Peyer's patch (tissue), 4 donors: ENCODE results near the gene ARMH3. TPM values are rescaled to one million over a fixed set of nuclear protein-coding genes. Genes with fewer than 3 reads are reported as not detected.
A peak's percentile ranks its signal among the peaks of the same experiment; 100 is the strongest.

ENCODE experiments used
- DNase-seq, 3 donors: peaks; one replicate each; pipeline ENCODE4 v3.0.0-alpha.2; 2017 to 2019
- H3K27ac ChIP-seq, 4 donors: fragments of 200-600 bp; sonication (generic); one replicate each; pipeline ENCODE4 v1.5.1; 2016 to 2019
- H3K27me3 ChIP-seq, 2 donors: fragments of 200-600 bp; sonication (generic); one replicate each; pipeline ENCODE4 v1.5.1; 2019
- H3K36me3 ChIP-seq, 3 donors: fragments of 200-600 bp; sonication (generic); one replicate each; pipeline ENCODE4 v1.5.1; 2016 to 2019
- H3K4me1 ChIP-seq, 4 donors: fragments of 200-600 bp; sonication (generic); one replicate each; pipeline ENCODE4 v1.5.1; 2016 to 2019
- H3K4me3 ChIP-seq, 4 donors: fragments of 200-600 bp; sonication (generic); 1 replicate in 3 of 4; 2 replicates in 1 of 4; pipeline ENCODE4 v1.5.1; 2016 to 2019; ENCODE audit warnings: mild to moderate bottlenecking in 1 of 4
- H3K9me3 ChIP-seq, 4 donors: fragments of 200-600 bp; sonication (generic); one replicate each; pipeline ENCODE4 v1.5.1; 2016 to 2019; ENCODE audit warnings: mild to moderate bottlenecking in 1 of 4
- CTCF ChIP-seq, 6 experiments: fragments of 450-650 bp in 4 of 6; fragments of 200-600 bp in 2 of 6; sonication (generic) in 1 of 6; IDR thresholded peaks; one replicate each; pipeline ENCODE4 v1.5.1; 2017 to 2019; ENCODE audit warnings: antibody characterized with exemption in 6 of 6, mild to moderate bottlenecking in 3 of 6, moderate library complexity in 1 of 6
- POLR2A ChIP-seq, 2 donors: fragments of 450-650 bp; IDR thresholded peaks; one replicate each; pipeline ENCODE4 v1.5.1; 2017; ENCODE audit warnings: antibody characterized with exemption in 2 of 2, mild to moderate bottlenecking in 2 of 2, moderate library complexity in 2 of 2
- total RNA-seq, 4 donors: library from RNA; depleted of rRNA; stranded (reverse); fragments of >200 nt; gene quantifications; one replicate each; pipeline ENCODE4 v1.1.0, GENCODE V29; 2016

The ARMH3 gene
- total RNA-seq, 4 donors from 2014 or later = 15.8 to 29.2 (median 23.0) TPM

GRCh38 chr10:102086196-102086595 lies 30.2 kb upstream of the ARMH3 start:
- H3K27ac ChIP-seq = no peak overlapping the region
- no peaks in the 10 kb centered on the region for H3K9me3 ChIP-seq
- H3K4me1 ChIP-seq = no peaks in the 10 kb centered on the region
- H3K4me3 ChIP-seq = no peak overlapping the region
- TF ChIP-seq CTCF (IDR thresholded peaks at IDR 0.05) = no peak
- no peak for TF ChIP-seq POLR2A (IDR thresholded peaks at IDR 0.05)
- H3K27me3 ChIP-seq = no peaks in the 10 kb centered on the region
- no peaks in the 10 kb centered on the region for H3K36me3 ChIP-seq
- DNase-seq = no peak

- TF ChIP-seq POLR2A (IDR thresholded peaks at IDR 0.05) (no peak), CTCF (IDR thresholded peaks at IDR 0.05) (no peak)
- H3K27me3 ChIP-seq = no peaks in the 10 kb centered on the region
- no peak for DNase-seq
- no peak overlapping the region for H3K4me3 ChIP-seq
- H3K27ac ChIP-seq = no peak overlapping the region
- no peaks in the 10 kb centered on the region for H3K36me3 ChIP-seq
- no peaks in the 10 kb centered on the region for H3K9me3 ChIP-seq
- no peaks in the 10 kb centered on the region for H3K4me1 ChIP-seq
Measured at GRCh38 chr10:102085336-102085735, 29.4 kb upstream of the ARMH3 start.

GRCh38 chr10:102083541-102083940 lies 27.6 kb upstream of the ARMH3 start:
- TF ChIP-seq POLR2A (IDR thresholded peaks at IDR 0.05) = no peak
- no peak for TF ChIP-seq CTCF (IDR thresholded peaks at IDR 0.05)
- Histone ChIP-seq H3K4me1 (no peaks in the 10 kb centered on the region), H3K27ac (no peak overlapping the region), H3K36me3 (no peaks in the 10 kb centered on the region), H3K9me3 (no peaks in the 10 kb centered on the region), H3K27me3 (no peaks in the 10 kb centered on the region), H3K4me3 (no peak overlapping the region)
- DNase-seq = no peak

- Histone ChIP-seq H3K4me1 (peaks cover 0 to 9% (median 0%) of the 10 kb centered on the region in 4 donors), H3K27me3 (no peaks in the 10 kb centered on the region), H3K9me3 (no peaks in the 10 kb centered on the region), H3K36me3 (no peaks in the 10 kb centered on the region), H3K27ac (no peak overlapping the region), H3K4me3 (no peak overlapping the region)
- DNase-seq = peak; percentile 76 to 94 (median 89)
- TF ChIP-seq POLR2A (IDR thresholded peaks at IDR 0.05) (no peak), CTCF (IDR thresholded peaks at IDR 0.05) (peak; percentile 84 to 93 (median 90))
Measured at GRCh38 chr10:102072673-102073527, 16.9 kb upstream of the ARMH3 start.

GRCh38 chr10:102069071-102069470 lies 13.1 kb upstream of the ARMH3 start:
- DNase-seq = no peak
- Histone ChIP-seq H3K4me3 (no peak overlapping the region), H3K9me3 (no peaks in the 10 kb centered on the region), H3K27me3 (no peaks in the 10 kb centered on the region), H3K4me1 (peaks cover 6 to 30% (median 13%) of the 10 kb centered on the region in 4 donors), H3K36me3 (peaks cover 0 to 5% (median 0%) of the 10 kb centered on the region in 3 donors), H3K27ac (no peak overlapping the region)
- TF ChIP-seq CTCF (IDR thresholded peaks at IDR 0.05) = no peak
- no peak for TF ChIP-seq POLR2A (IDR thresholded peaks at IDR 0.05)
